NB4 (cell line): ENCODE measurements around the gene ATXN3.

ENCODE experiments used
- CTCF ChIP-seq: IDR thresholded peaks from one replicate; pipeline ENCODE4 v1.5.1; 2012; ENCODE audit warnings: low read depth, low read length
- MAX ChIP-seq: IDR thresholded peaks from 2 replicates; pipeline ENCODE4 v1.6.1; 2011; ENCODE audit warnings: low read depth, low read length
- MYC ChIP-seq: IDR thresholded peaks from 2 replicates; pipeline ENCODE4 v1.6.1; 2011; ENCODE audit warnings: low read depth, low read length
- POLR2A ChIP-seq: IDR thresholded peaks from 2 replicates; pipeline ENCODE4 v1.6.1; 2011; ENCODE audit warnings: mild to moderate bottlenecking; ENCODE audit not compliant: insufficient read length; ENCODE audit errors: extremely low read depth

GRCh38 chr14:92109490-92109889 lies 3.1 kb upstream of the ATXN3 start:
- TF ChIP-seq POLR2A, result no peak
- no peak for TF ChIP-seq CTCF
- TF ChIP-seq MYC, result no peak
- TF ChIP-seq MAX, result no peak
